Mucosa of rectum (tissue), 2 donors: ENCODE results near the gene RFC1.

Experiments used
- H3K27ac ChIP-seq, 2 donors: one replicate each; pipeline ENCODE4 v1.7.0; 2013; ENCODE audit warnings: inconsistent platforms in 2 of 2, low read depth in 2 of 2, low read length in 2 of 2
- H3K27me3 ChIP-seq, 2 donors: one replicate each; pipeline ENCODE4 v1.7.0; 2013; ENCODE audit warnings: low read length in 2 of 2; ENCODE audit not compliant: control insufficient read depth in 2 of 2, insufficient read depth in 2 of 2
- H3K36me3 ChIP-seq, 2 donors: one replicate each; pipeline ENCODE4 v1.7.0; 2013; ENCODE audit warnings: low read length in 2 of 2; ENCODE audit not compliant: control insufficient read depth in 2 of 2, insufficient read depth in 2 of 2
- H3K4me1 ChIP-seq, 2 donors: one replicate each; pipeline ENCODE4 v1.7.0; 2013; ENCODE audit warnings: low read length in 2 of 2, mild to moderate bottlenecking in 1 of 2; ENCODE audit not compliant: control insufficient read depth in 2 of 2, insufficient read depth in 2 of 2
- H3K4me3 ChIP-seq, 2 donors: one replicate each; pipeline ENCODE4 v1.7.0; 2013; ENCODE audit warnings: low read length in 2 of 2
- H3K9ac ChIP-seq, 2 donors: one replicate each; pipeline ENCODE4 v1.7.0; 2013; ENCODE audit warnings: low read length in 2 of 2, low read depth in 1 of 2, mild to moderate bottlenecking in 1 of 2
- H3K9me3 ChIP-seq, 2 donors: one replicate each; pipeline ENCODE4 v1.7.0; 2013; ENCODE audit warnings: low read length in 2 of 2; ENCODE audit not compliant: control insufficient read depth in 2 of 2
- donor health status: healthy.
- donor health status: Normal muscosa, but diverticular disease.

The RFC1 gene

GRCh38 chr4:39335566-39335965, 30.6 kb downstream of the RFC1 start:
- Histone ChIP-seq H3K27me3 (no peaks in the 10 kb centered on the region), H3K36me3 (peaks cover 0 to 3% of the 10 kb centered on the region in 2 donors), H3K9ac (no peak overlapping the region), H3K4me1 (no peaks in the 10 kb centered on the region), H3K27ac (no peak overlapping the region), H3K9me3 (no peaks in the 10 kb centered on the region), H3K4me3 (no peak overlapping the region)

- Histone ChIP-seq H3K27ac (no peak overlapping the region), H3K9me3 (no peaks in the 10 kb centered on the region), H3K27me3 (no peaks in the 10 kb centered on the region), H3K4me1 (no peaks in the 10 kb centered on the region), H3K9ac (no peak overlapping the region), H3K4me3 (no peak overlapping the region), H3K36me3 (peaks cover 3 to 7% of the 10 kb centered on the region in 2 donors)
Measured at GRCh38 chr4:39331191-39331590, 35.0 kb downstream of the RFC1 start.

GRCh38 chr4:39330353-39330752, 35.8 kb downstream of the RFC1 start:
- Histone ChIP-seq H3K9ac (no peak overlapping the region), H3K4me3 (no peak overlapping the region), H3K36me3 (peaks cover 3 to 7% of the 10 kb centered on the region in 2 donors), H3K27me3 (no peaks in the 10 kb centered on the region), H3K4me1 (no peaks in the 10 kb centered on the region), H3K9me3 (no peaks in the 10 kb centered on the region), H3K27ac (no peak overlapping the region)

- Histone ChIP-seq H3K27ac (no peak overlapping the region), H3K4me3 (no peak overlapping the region), H3K9ac (no peak overlapping the region), H3K9me3 (no peaks in the 10 kb centered on the region), H3K27me3 (no peaks in the 10 kb centered on the region), H3K36me3 (peaks cover 3 to 7% of the 10 kb centered on the region in 2 donors), H3K4me1 (no peaks in the 10 kb centered on the region)
Measured at GRCh38 chr4:39326468-39326977, 39.6 kb downstream of the RFC1 start.

GRCh38 chr4:39324897-39325613, 41.1 kb downstream of the RFC1 start:
- Histone ChIP-seq H3K9me3 (no peaks in the 10 kb centered on the region), H3K4me1 (no peaks in the 10 kb centered on the region), H3K27ac (no peak overlapping the region), H3K4me3 (no peak overlapping the region), H3K36me3 (peaks cover 3 to 11% of the 10 kb centered on the region in 2 donors), H3K27me3 (no peaks in the 10 kb centered on the region), H3K9ac (no peak overlapping the region)

- peaks cover 7 to 15% of the 10 kb centered on the region in 2 donors for H3K36me3 ChIP-seq
- H3K27ac ChIP-seq: no peak overlapping the region
- H3K9me3 ChIP-seq: no peaks in the 10 kb centered on the region
- no peaks in the 10 kb centered on the region for H3K4me1 ChIP-seq
- no peaks in the 10 kb centered on the region for H3K27me3 ChIP-seq
- H3K4me3 ChIP-seq: no peak overlapping the region
- H3K9ac ChIP-seq: no peak overlapping the region
Measured at GRCh38 chr4:39324446-39324845, 41.7 kb downstream of the RFC1 start.

GRCh38 chr4:39323821-39324220, 42.3 kb downstream of the RFC1 start:
- peaks cover 12 to 17% of the 10 kb centered on the region in 2 donors for H3K36me3 ChIP-seq
- no peaks in the 10 kb centered on the region for H3K27me3 ChIP-seq
- no peak overlapping the region for H3K9ac ChIP-seq
- H3K4me1 ChIP-seq: no peaks in the 10 kb centered on the region
- no peak overlapping the region for H3K4me3 ChIP-seq
- H3K27ac ChIP-seq: no peak overlapping the region
- H3K9me3 ChIP-seq: no peaks in the 10 kb centered on the region

GRCh38 chr4:39320381-39321115, 45.6 kb downstream of the RFC1 start:
- no peak overlapping the region for H3K9ac ChIP-seq
- no peaks in the 10 kb centered on the region for H3K9me3 ChIP-seq
- no peak overlapping the region for H3K4me3 ChIP-seq
- no peaks in the 10 kb centered on the region for H3K27me3 ChIP-seq
- H3K27ac ChIP-seq: no peak overlapping the region
- H3K4me1 ChIP-seq: no peaks in the 10 kb centered on the region
- peaks cover 13 to 19% of the 10 kb centered on the region in 2 donors for H3K36me3 ChIP-seq

- no peaks in the 10 kb centered on the region for H3K9me3 ChIP-seq
- H3K9ac ChIP-seq: no peak overlapping the region
- H3K36me3 ChIP-seq: peaks cover 13 to 25% of the 10 kb centered on the region in 2 donors
- H3K27me3 ChIP-seq: no peaks in the 10 kb centered on the region
- H3K4me1 ChIP-seq: no peaks in the 10 kb centered on the region
- no peak overlapping the region for H3K27ac ChIP-seq
- H3K4me3 ChIP-seq: no peak overlapping the region
Measured at GRCh38 chr4:39319676-39320075, 46.5 kb downstream of the RFC1 start.

GRCh38 chr4:39312816-39313215, 53.3 kb downstream of the RFC1 start:
- H3K9me3 ChIP-seq: no peaks in the 10 kb centered on the region
- no peak overlapping the region for H3K4me3 ChIP-seq
- peaks cover 35 to 60% of the 10 kb centered on the region in 2 donors for H3K36me3 ChIP-seq
- no peaks in the 10 kb centered on the region for H3K27me3 ChIP-seq
- no peak overlapping the region for H3K27ac ChIP-seq
- no peaks in the 10 kb centered on the region for H3K4me1 ChIP-seq
- H3K9ac ChIP-seq: no peak overlapping the region
